GM23338 (cell line): ENCODE results near the gene ST3GAL4. TPM values are rescaled to one million over a fixed set of nuclear protein-coding genes. Genes with fewer than 3 reads are reported as not detected.
A peak's percentile ranks its signal among the peaks of the same experiment; 100 is the strongest.

Experiments
- ATAC-seq: fragments of 200-7000 bp; cut with Tn5 transposase; 3 replicates; pipeline ENCODE4 v1.9.1; 2020
- DNase-seq: peaks from one replicate; pipeline ENCODE4 v3.0.0-alpha.2; 2015; ENCODE audit warnings: low spot score
- H2AFZ ChIP-seq: fragments of 200-600 bp; sonication (generic); 2 replicates; pipeline ENCODE4 v1.8.0; 2016; ENCODE audit warnings: antibody characterized with exemption, mild to moderate bottlenecking, moderate library complexity
- H3F3A ChIP-seq: fragments of 200-600 bp; sonication (generic); replicated peaks from 2 replicates; pipeline ENCODE4 v1.8.0; 2017; ENCODE audit warnings: antibody characterized with exemption, mixed run types, low read depth
- H3K27ac ChIP-seq: fragments of 200-600 bp; sonication (generic); 2 replicates; pipeline ENCODE4 v1.6.1; 2016; ENCODE audit warnings: low read depth
- H3K27me3 ChIP-seq: fragments of 200-600 bp; sonication (generic); 2 replicates; pipeline ENCODE4 v1.8.0; 2016; ENCODE audit warnings: mild to moderate bottlenecking, mixed run types, moderate library complexity; ENCODE audit not compliant: insufficient read depth
- H3K36me3 ChIP-seq: fragments of 200-600 bp; sonication (generic); 2 replicates; pipeline ENCODE4 v1.8.0; 2016; ENCODE audit warnings: mild to moderate bottlenecking; ENCODE audit not compliant: insufficient read depth
- H3K4me1 ChIP-seq: fragments of 200-600 bp; sonication (generic); 2 replicates; pipeline ENCODE4 v1.8.0; 2016; ENCODE audit warnings: mild to moderate bottlenecking, moderate library complexity; ENCODE audit not compliant: insufficient read depth
- H3K4me2 ChIP-seq: fragments of 200-600 bp; sonication (generic); 2 replicates; pipeline ENCODE4 v1.7.1; 2017; ENCODE audit warnings: mixed run types
- H3K4me3 ChIP-seq: fragments of 200-600 bp; sonication (generic); 2 replicates; pipeline ENCODE4 v1.6.1; 2016; ENCODE audit warnings: mixed run types
- H3K79me2 ChIP-seq: fragments of 200-600 bp; sonication (generic); replicated peaks from 2 replicates; pipeline ENCODE4 v1.8.0; 2017; ENCODE audit warnings: mild to moderate bottlenecking; ENCODE audit not compliant: insufficient read depth
- H3K9me2 ChIP-seq: fragments of 200-600 bp; sonication (generic); 2 replicates; pipeline ENCODE4 v1.8.0; 2017; ENCODE audit not compliant: insufficient read depth
- H4K20me1 ChIP-seq: fragments of 200-600 bp; sonication (generic); replicated peaks from 2 replicates; pipeline ENCODE4 v1.8.0; 2017; ENCODE audit warnings: mild to moderate bottlenecking; ENCODE audit not compliant: insufficient read depth
- H3K27ac Mint-ChIP-seq: 2 replicates; pipeline ENCODE4 v1.8.0; 2020; ENCODE audit warnings: inconsistent platforms, mild to moderate bottlenecking, moderate library complexity, mixed read lengths
- H3K27me3 Mint-ChIP-seq: 3 replicates; pipeline ENCODE4 v1.8.0; 2022; ENCODE audit warnings: low read depth, mild to moderate bottlenecking, moderate library complexity, mixed read lengths, inconsistent platforms; ENCODE audit not compliant: insufficient read depth, poor library complexity
- H3K36me3 Mint-ChIP-seq: 3 replicates; pipeline ENCODE4 v1.8.0; 2021; ENCODE audit warnings: low read depth, mild to moderate bottlenecking, inconsistent platforms, moderate library complexity, mixed read lengths
- H3K4me1 Mint-ChIP-seq: 3 replicates; pipeline ENCODE4 v1.8.0; 2020; ENCODE audit warnings: mild to moderate bottlenecking, inconsistent platforms, mixed read lengths
- H3K4me3 Mint-ChIP-seq: 3 replicates; pipeline ENCODE4 v1.8.0; 2021; ENCODE audit warnings: moderate library complexity, mild to moderate bottlenecking, inconsistent platforms, mixed read lengths
- H3K9me3 Mint-ChIP-seq: 3 replicates; pipeline ENCODE4 v1.8.0; 2020; ENCODE audit warnings: moderate library complexity, mild to moderate bottlenecking, inconsistent platforms, mixed read lengths
- EZH2 ChIP-seq: fragments of 200-600 bp; sonication (generic); IDR thresholded peaks from one replicate; pipeline ENCODE4 v1.8.0; 2017; ENCODE audit warnings: antibody characterized with exemption, mild to moderate bottlenecking, low read depth; ENCODE audit not compliant: unreplicated experiment
- EZH2phosphoT487 ChIP-seq: fragments of 200-600 bp; sonication (generic); IDR thresholded peaks from one replicate; pipeline ENCODE4 v1.8.1; 2018; ENCODE audit warnings: antibody characterized with exemption; ENCODE audit not compliant: unreplicated experiment
- JUNB ChIP-seq: IDR thresholded peaks from one replicate; pipeline ENCODE4 v1.6.1; 2016; ENCODE audit warnings: antibody characterized with exemption; ENCODE audit not compliant: unreplicated experiment
- NANOG ChIP-seq: IDR thresholded peaks from 2 replicates; pipeline ENCODE4 v1.6.1; 2016; ENCODE audit warnings: antibody characterized with exemption, borderline replicate concordance
- POLR2AphosphoS5 ChIP-seq: IDR thresholded peaks from 2 replicates; pipeline ENCODE4 v1.6.1; 2016; ENCODE audit warnings: antibody characterized with exemption, low read depth
- REST ChIP-seq: IDR thresholded peaks from one replicate; pipeline ENCODE4 v1.6.1; 2018; ENCODE audit warnings: antibody characterized with exemption; ENCODE audit not compliant: unreplicated experiment
- STAT1 ChIP-seq: IDR thresholded peaks from one replicate; pipeline ENCODE4 v1.6.1; 2016; ENCODE audit warnings: antibody characterized with exemption; ENCODE audit not compliant: unreplicated experiment
- ZNF114 ChIP-seq: fragments of 250-450 bp; sonication (Bioruptor Pico); IDR thresholded peaks from 2 replicates; pipeline ENCODE4 v1.5.0; 2020; ENCODE audit warnings: mild to moderate bottlenecking, moderate library complexity
- ZNF331 ChIP-seq: fragments of 250-450 bp; sonication (Bioruptor Pico); IDR thresholded peaks from 2 replicates; pipeline ENCODE4 v1.5.0; 2020; ENCODE audit warnings: low read depth, mild to moderate bottlenecking, moderate library complexity
- long read RNA-seq: library from polyadenylated mRNA; unstranded; transcript quantifications from one replicate; pipeline ENCODE4 v2.0.0, GENCODE V29; 2020; ENCODE audit not compliant: unreplicated experiment
- polyA plus RNA-seq: library from polyadenylated mRNA; unstranded; fragments of >200 nt; fragmentation: Nextera tagmentation; extraction: Ambion mirVana; gene quantifications from 2 replicates; pipeline ENCODE4 v1.2.1, GENCODE V29; 2016
- total RNA-seq: library from RNA; depleted of rRNA; stranded (reverse); fragments of >200 nt; shearing (Covaris generic); gene quantifications from 2 replicates; pipeline ENCODE4 v1.2.3, GENCODE V29; 2014; rRNA removed
- TF ChIP-seq, protein P1 (sequence below): IDR thresholded peaks from 2 replicates; pipeline ENCODE4 v1.6.1; 2016; ENCODE audit warnings: antibody characterized with exemption

ST3GAL4 gene, protein sequence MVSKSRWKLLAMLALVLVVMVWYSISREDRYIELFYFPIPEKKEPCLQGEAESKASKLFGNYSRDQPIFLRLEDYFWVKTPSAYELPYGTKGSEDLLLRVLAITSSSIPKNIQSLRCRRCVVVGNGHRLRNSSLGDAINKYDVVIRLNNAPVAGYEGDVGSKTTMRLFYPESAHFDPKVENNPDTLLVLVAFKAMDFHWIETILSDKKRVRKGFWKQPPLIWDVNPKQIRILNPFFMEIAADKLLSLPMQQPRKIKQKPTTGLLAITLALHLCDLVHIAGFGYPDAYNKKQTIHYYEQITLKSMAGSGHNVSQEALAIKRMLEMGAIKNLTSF
- total RNA-seq, result 16.6 and 28.0 TPM in 2 replicates
- 10.1 and 10.8 TPM in 2 replicates for polyA plus RNA-seq
- long read RNA-seq, transcript ST3GAL4-204 (11 exons, 1,812 nt), result major isoform, 8 of 13 reads
- long read RNA-seq, partial matches to known transcripts, result 1 of 13 reads
- long read RNA-seq, other reads (novel, unspliced or antisense), result 3 of 13 reads

DNA sequence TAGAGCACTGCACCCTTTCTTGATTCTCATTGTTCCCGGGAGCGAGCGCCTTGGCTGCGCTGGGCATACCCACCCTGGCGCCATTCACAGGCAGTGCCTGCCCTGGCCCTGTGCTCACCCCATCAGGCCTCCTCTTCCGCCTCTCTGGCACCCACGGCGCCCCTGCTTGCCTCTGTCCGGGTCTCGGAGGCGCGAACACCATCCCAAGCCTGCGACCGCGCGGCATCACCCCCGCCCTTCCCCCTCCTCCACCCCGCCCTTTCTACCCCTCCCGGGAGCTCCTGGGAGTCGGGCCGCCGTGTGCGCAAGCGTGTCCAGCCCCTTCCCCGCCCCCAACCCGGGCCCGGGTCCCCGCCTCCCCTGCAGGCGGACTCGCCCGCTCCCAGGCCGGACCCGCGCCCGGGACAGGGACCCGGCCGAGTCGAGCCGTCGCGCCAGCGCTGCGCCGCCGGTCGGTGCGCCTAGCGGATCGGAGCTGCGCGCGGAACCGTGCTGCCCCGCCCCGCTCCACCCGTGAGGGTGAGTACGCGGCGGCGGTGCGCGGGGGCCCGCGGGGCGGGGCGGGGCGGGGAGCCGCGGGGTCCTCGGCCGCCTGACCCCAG lies at the start of gene ST3GAL4:
TSS of gene ST3GAL4 (plus strand) at position 363 of the 602 bp plus-strand sequence. CDS start 50,470 bp downstream, outside the sequence.
- Mint-ChIP-seq H3K4me1 (peaks cover 63% of the 10 kb centered on the region), H3K27me3 (peaks cover 11% of the 10 kb centered on the region), H3K27ac (peak within 1 kb of the TSS; percentile 61), H3K4me3 (peak within 1 kb of the TSS; percentile 87), H3K9me3 (no peaks in the 10 kb centered on the region), H3K36me3 (peaks cover 4% of the 10 kb centered on the region)
- ATAC-seq (peak; percentile 78), DNase-seq (peak; percentile 89)
- Histone ChIP-seq H3K4me3 (peak within 1 kb of the TSS; percentile 88), H2AFZ (peak within 1 kb of the TSS; percentile 59; the same call in 1 of the 2 replicates), H4K20me1 (peaks cover 3% of the 10 kb centered on the region; the same call in 1 of the 2 replicates), H3K27ac (0 out of 2 replicates have a peak within 1 kb of the TSS, but pooled peaks have one; percentile 69), H3K79me2 (peaks cover 76% of the 10 kb centered on the region), H3K36me3 (0 out of 2 replicates have a peak, but pooled peaks cover 3% of the 10 kb centered on the region), H3K27me3 (no peaks in the 10 kb centered on the region), H3K4me1 (peaks cover 38% of the 10 kb centered on the region), H3F3A (0 out of 2 replicates have a peak, but pooled peaks cover 2% of the 10 kb centered on the region), H3K4me2 (peak within 1 kb of the TSS; percentile 93), H3K9me2 (0 out of 2 replicates have a peak, but pooled peaks cover 2% of the 10 kb centered on the region)
- TF ChIP-seq POLR2AphosphoS5, result peak; percentile 72
- no peak for TF ChIP-seq NANOG
- TF ChIP-seq ZNF114, result no peak
- TF ChIP-seq ZNF331 (CRISPR knock-in tag), result no peak
- TF ChIP-seq JUNB, result no peak
- no peak for TF ChIP-seq STAT1
- TF ChIP-seq, protein P1, sequence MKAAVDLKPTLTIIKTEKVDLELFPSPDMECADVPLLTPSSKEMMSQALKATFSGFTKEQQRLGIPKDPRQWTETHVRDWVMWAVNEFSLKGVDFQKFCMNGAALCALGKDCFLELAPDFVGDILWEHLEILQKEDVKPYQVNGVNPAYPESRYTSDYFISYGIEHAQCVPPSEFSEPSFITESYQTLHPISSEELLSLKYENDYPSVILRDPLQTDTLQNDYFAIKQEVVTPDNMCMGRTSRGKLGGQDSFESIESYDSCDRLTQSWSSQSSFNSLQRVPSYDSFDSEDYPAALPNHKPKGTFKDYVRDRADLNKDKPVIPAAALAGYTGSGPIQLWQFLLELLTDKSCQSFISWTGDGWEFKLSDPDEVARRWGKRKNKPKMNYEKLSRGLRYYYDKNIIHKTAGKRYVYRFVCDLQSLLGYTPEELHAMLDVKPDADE, result no peak

DNA sequence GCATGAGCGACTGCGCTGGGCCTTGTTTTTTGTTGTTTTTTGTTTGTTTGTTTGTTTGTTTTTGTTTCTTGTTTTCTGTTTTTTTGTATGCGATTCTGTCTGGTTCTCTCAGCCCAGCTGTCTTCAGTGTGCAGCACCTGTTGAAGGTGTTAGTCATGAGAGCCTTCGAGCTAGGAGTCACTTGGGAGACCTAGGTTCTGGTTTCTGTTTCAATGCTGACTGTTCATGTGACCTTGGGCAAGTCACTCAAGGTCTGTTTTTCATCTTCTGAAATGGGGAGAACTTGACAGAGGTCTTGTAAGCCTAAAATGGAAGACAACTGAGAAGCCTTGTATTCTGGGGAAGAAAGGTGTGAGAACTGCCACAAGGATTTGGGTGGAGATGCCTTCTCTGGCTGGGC lies 49.8 kb upstream of the ST3GAL4 start:
- Histone ChIP-seq H2AFZ (no peak overlapping the region), H3K4me1 (no peaks in the 10 kb centered on the region), H4K20me1 (no peaks in the 10 kb centered on the region), H3K36me3 (no peaks in the 10 kb centered on the region), H3K79me2 (peaks cover 22% of the 10 kb centered on the region), H3K9me2 (no peaks in the 10 kb centered on the region), H3K4me3 (no peak overlapping the region), H3K4me2 (no peak overlapping the region), H3K27ac (no peak overlapping the region), H3F3A (no peaks in the 10 kb centered on the region), H3K27me3 (no peaks in the 10 kb centered on the region)
- DNase-seq (no peak), ATAC-seq (no peak)
- peaks cover 19% of the 10 kb centered on the region for H3K4me1 Mint-ChIP-seq
- H3K27ac Mint-ChIP-seq, result no peak overlapping the region
- peaks cover 31% of the 10 kb centered on the region for H3K36me3 Mint-ChIP-seq
- no peak overlapping the region; the same call in 2 of the 3 replicates for H3K4me3 Mint-ChIP-seq
- H3K27me3 Mint-ChIP-seq, result peaks cover 5% of the 10 kb centered on the region
- H3K9me3 Mint-ChIP-seq, result 0 out of 3 replicates have a peak, but pooled peaks cover 2% of the 10 kb centered on the region
- TF ChIP-seq NANOG, result no peak
- no peak for TF ChIP-seq EZH2phosphoT487
- no peak for TF ChIP-seq REST
- no peak for TF ChIP-seq ZNF114
- TF ChIP-seq, protein P1, result no peak
- no peak for TF ChIP-seq EZH2
- TF ChIP-seq POLR2AphosphoS5, result no peak
